ENCODE data around the gene C2. TPM values are rescaled to one million over a fixed set of nuclear protein-coding genes. Genes with fewer than 3 reads are reported as not detected.

The C2 gene
- polyA plus RNA-seq, 1 experiment, result 1.2 TPM

GRCh38 chr6:31935823-31936222 is 8.3 kb downstream of the C2 start:
- Histone ChIP-seq H3K4me3 (ENCODE audit: low read depth, low read length) (no peak overlapping the region), H3K27me3 (ENCODE audit: control insufficient read depth, insufficient read depth, low read length) (no peaks in the 10 kb centered on the region; the same call in 1 of the 2 replicates), H3K36me3 (ENCODE audit: control insufficient read depth, insufficient read depth, low read length) (no peaks in the 10 kb centered on the region)
- no peak for DNase-seq (ENCODE audit: low read depth)
- CTCF ChIA-PET, result interaction anchor here (1.1 to 1.5 kb wide), 3 partner anchors 12 to 24 kb away, joined by 3 read pairs; partner anchors contain the start of gene SKIC2
- TF ChIP-seq CTCF (IDR thresholded peaks at IDR 0.05; ENCODE audit: insufficient read depth, low read depth, low read length), result no peak
- POLR2A ChIA-PET, result no interaction called here

GRCh38 chr6:31940256-31940664 is 12.7 kb downstream of the C2 start:
- TF ChIP-seq CTCF (IDR thresholded peaks at IDR 0.05; ENCODE audit: insufficient read depth, low read depth, low read length), result peak; percentile 16; the same call in 1 of the 2 replicates
- Histone ChIP-seq H3K4me3 (ENCODE audit: low read depth, low read length) (no peak overlapping the region), H3K27me3 (ENCODE audit: control insufficient read depth, insufficient read depth, low read length) (peaks cover 1% of the 10 kb centered on the region), H3K36me3 (ENCODE audit: control insufficient read depth, insufficient read depth, low read length) (no peaks in the 10 kb centered on the region)
- POLR2A ChIA-PET, result no interaction called here
- DNase-seq (ENCODE audit: low read depth), result no peak
- CTCF ChIA-PET, result interaction anchor here (1.0 to 4.2 kb wide), 5 partner anchors 10 to 52 kb away, joined by 3 to 35 read pairs (median 5); no protein-coding TSS in a partner anchor

- H3K4me3 ChIP-seq (ENCODE audit: low read depth, low read length), result no peak overlapping the region
- TF ChIP-seq CTCF (IDR thresholded peaks at IDR 0.05; ENCODE audit: insufficient read depth, low read depth, low read length), result no peak
- CTCF ChIA-PET, result interaction anchor here (2.4 kb wide), 1 partner anchor 8 kb away, joined by 12 read pairs; no protein-coding TSS in a partner anchor
- no peaks in the 10 kb centered on the region for H3K36me3 ChIP-seq (ENCODE audit: control insufficient read depth, insufficient read depth, low read length)
- H3K27me3 ChIP-seq (ENCODE audit: control insufficient read depth, insufficient read depth, low read length), result peaks cover 1% of the 10 kb centered on the region
- POLR2A ChIA-PET, result no interaction called here
- no peak for DNase-seq (ENCODE audit: low read depth)
These were observed 16.2 kb downstream of the C2 start for GRCh38 chr6:31943742-31944141.

GRCh38 chr6:31945154-31945506 is 17.6 kb downstream of the C2 start:
- Histone ChIP-seq H3K36me3 (ENCODE audit: control insufficient read depth, insufficient read depth, low read length) (no peaks in the 10 kb centered on the region), H3K4me3 (ENCODE audit: low read depth, low read length) (no peak overlapping the region), H3K27me3 (ENCODE audit: control insufficient read depth, insufficient read depth, low read length) (peaks cover 1% of the 10 kb centered on the region)
- no peak for TF ChIP-seq CTCF (IDR thresholded peaks at IDR 0.05; ENCODE audit: insufficient read depth, low read depth, low read length)
- no peak for DNase-seq (ENCODE audit: low read depth)
- ChIA-PET POLR2A (no interaction called here), CTCF (interaction anchor here (1.6 kb wide), 1 partner anchor 56 kb away, joined by 6 read pairs; no protein-coding TSS in a partner anchor)

- H3K36me3 ChIP-seq (ENCODE audit: control insufficient read depth, insufficient read depth, low read length), result no peaks in the 10 kb centered on the region
- ChIA-PET CTCF (interaction anchor here (1.6 kb wide), 1 partner anchor 57 kb away, joined by 6 read pairs; no protein-coding TSS in a partner anchor), POLR2A (no interaction called here)
- TF ChIP-seq CTCF (IDR thresholded peaks at IDR 0.05; ENCODE audit: insufficient read depth, low read depth, low read length), result no peak
- no peak within 1 kb of the TSS for H3K4me3 ChIP-seq (ENCODE audit: low read depth, low read length)
- no peak for DNase-seq (ENCODE audit: low read depth)
- H3K27me3 ChIP-seq (ENCODE audit: control insufficient read depth, insufficient read depth, low read length), result peaks cover 1% of the 10 kb centered on the region
These were observed 18.2 kb downstream of the C2 start, which contains the start of gene CFB for GRCh38 chr6:31945507-31946369. TSS of gene CFB (plus strand) at chr6:31946095. CDS start at chr6:31946222, 127 bp downstream.
